HG03066 (cell line): ENCODE data around the gene TSFM.

ENCODE experiments used
- ATAC-seq: cut with Tn5 transposase; IDR thresholded peaks from one replicate; pipeline ENCODE4 v1.9.1; 2021; ENCODE audit warnings: low read depth; ENCODE audit not compliant: unreplicated experiment

The TSFM gene

GRCh38 chr12:57846577-57847319 lies 64.2 kb downstream of the TSFM start, which contains the start of gene CTDSP2:
Gene CTDSP2, minus strand, starts transcription at chr12:57846729. Its CDS starts 294 bp downstream, at chr12:57846435.
- peak; percentile 53 for ATAC-seq
